Measurements from ENCODE around the gene TTC39C.

The TTC39C gene

GRCh38 chr18:24048261-24048660 is 33.7 kb downstream of the TTC39C start:
- TF ChIP-seq EZH2phosphoT487 (IDR thresholded peaks at IDR 0.05; ENCODE audit: low read depth), result no peak
- TF ChIP-seq CTCF (IDR thresholded peaks at IDR 0.05; ENCODE audit: low read depth, low read length), result no peak
- Histone ChIP-seq H3K79me2 (ENCODE audit: low read length) (peaks cover 71% of the 10 kb centered on the region), H3K4me3 (ENCODE audit: low read length) (no peak overlapping the region), H3K9me3 (ENCODE audit: insufficient read depth, low read length) (no peaks in the 10 kb centered on the region), H3K4me2 (ENCODE audit: low read length) (no peak overlapping the region), H3K36me3 (replicated peaks; ENCODE audit: low read depth, low read length) (peaks cover 7% of the 10 kb centered on the region), H3K27ac (ENCODE audit: low read length) (no peak overlapping the region), H3K27me3 (ENCODE audit: low read depth, low read length) (no peaks in the 10 kb centered on the region), H3K9ac (ENCODE audit: low read length) (no peak overlapping the region), H3K4me1 (ENCODE audit: low read length) (peaks cover 41% of the 10 kb centered on the region), H4K20me1 (ENCODE audit: insufficient read depth, low read length) (peaks cover 15% of the 10 kb centered on the region; the same call in 1 of the 2 replicates), H2AFZ (ENCODE audit: low read depth, low read length) (no peak overlapping the region)

- Histone ChIP-seq H3K4me1 (ENCODE audit: low read length) (peaks cover 50% of the 10 kb centered on the region), H3K27me3 (ENCODE audit: low read depth, low read length) (no peaks in the 10 kb centered on the region), H3K79me2 (ENCODE audit: low read length) (peaks cover 70% of the 10 kb centered on the region), H3K4me3 (ENCODE audit: low read length) (no peak overlapping the region), H4K20me1 (ENCODE audit: insufficient read depth, low read length) (peaks cover 8% of the 10 kb centered on the region; the same call in 1 of the 2 replicates), H2AFZ (ENCODE audit: low read depth, low read length) (no peak overlapping the region), H3K9ac (ENCODE audit: low read length) (no peak overlapping the region), H3K4me2 (ENCODE audit: low read length) (no peak overlapping the region), H3K9me3 (ENCODE audit: insufficient read depth, low read length) (no peaks in the 10 kb centered on the region), H3K36me3 (replicated peaks; ENCODE audit: low read depth, low read length) (peaks cover 7% of the 10 kb centered on the region), H3K27ac (ENCODE audit: low read length) (no peak overlapping the region)
- no peak for TF ChIP-seq EZH2phosphoT487 (IDR thresholded peaks at IDR 0.05; ENCODE audit: low read depth)
- no peak for TF ChIP-seq CTCF (IDR thresholded peaks at IDR 0.05; ENCODE audit: low read depth, low read length)
Measured at GRCh38 chr18:24049142-24049541, 34.6 kb downstream of the TTC39C start.

- Histone ChIP-seq H3K4me3 (ENCODE audit: low read length) (peak overlapping the region; percentile 70), H2AFZ (ENCODE audit: low read depth, low read length) (no peak overlapping the region), H3K79me2 (ENCODE audit: low read length) (peaks cover 83% of the 10 kb centered on the region), H3K36me3 (replicated peaks; ENCODE audit: low read depth, low read length) (peaks cover 7% of the 10 kb centered on the region), H3K9me3 (ENCODE audit: insufficient read depth, low read length) (no peaks in the 10 kb centered on the region), H3K27ac (ENCODE audit: low read length) (peak overlapping the region; percentile 91), H3K27me3 (ENCODE audit: low read depth, low read length) (no peaks in the 10 kb centered on the region), H3K4me1 (ENCODE audit: low read length) (peaks cover 71% of the 10 kb centered on the region), H3K4me2 (ENCODE audit: low read length) (peak overlapping the region; percentile 95), H4K20me1 (ENCODE audit: insufficient read depth, low read length) (peaks cover 11% of the 10 kb centered on the region; the same call in 1 of the 2 replicates), H3K9ac (ENCODE audit: low read length) (peak overlapping the region; percentile 65)
- no peak for TF ChIP-seq EZH2phosphoT487 (IDR thresholded peaks at IDR 0.05; ENCODE audit: low read depth)
- no peak for TF ChIP-seq CTCF (IDR thresholded peaks at IDR 0.05; ENCODE audit: low read depth, low read length)
Measured at GRCh38 chr18:24051031-24051947, 36.7 kb downstream of the TTC39C start.

- TF ChIP-seq CTCF (IDR thresholded peaks at IDR 0.05; ENCODE audit: low read depth, low read length) (no peak), EZH2phosphoT487 (IDR thresholded peaks at IDR 0.05; ENCODE audit: low read depth) (no peak)
- peaks cover 88% of the 10 kb centered on the region for H3K79me2 ChIP-seq (ENCODE audit: low read length)
Measured at GRCh38 chr18:24052053-24052452, 37.5 kb downstream of the TTC39C start.

More at GRCh38 chr18:24052053-24052452, 37.5 kb downstream of the TTC39C start:
- Histone ChIP-seq H2AFZ (ENCODE audit: low read depth, low read length) (no peak overlapping the region), H3K36me3 (replicated peaks; ENCODE audit: low read depth, low read length) (peaks cover 7% of the 10 kb centered on the region), H3K9me3 (ENCODE audit: insufficient read depth, low read length) (no peaks in the 10 kb centered on the region), H4K20me1 (ENCODE audit: insufficient read depth, low read length) (peaks cover 17% of the 10 kb centered on the region), H3K4me3 (ENCODE audit: low read length) (peak overlapping the region; percentile 70), H3K27me3 (ENCODE audit: low read depth, low read length) (no peaks in the 10 kb centered on the region), H3K4me2 (ENCODE audit: low read length) (peak overlapping the region; percentile 95), H3K4me1 (ENCODE audit: low read length) (peaks cover 77% of the 10 kb centered on the region), H3K27ac (ENCODE audit: low read length) (peak overlapping the region; percentile 91), H3K9ac (ENCODE audit: low read length) (peak overlapping the region; percentile 46)
